Sigmoid colon (tissue), 7 donors: Measurements from ENCODE around the gene MAGEB3. TPM values are rescaled to one million over a fixed set of nuclear protein-coding genes. Genes with fewer than 3 reads are reported as not detected.

Experiments
- DNase-seq: peaks from one replicate; pipeline ENCODE4 v3.0.0-alpha.2; 2019
- H3K27ac ChIP-seq, 4 donors: fragments of 200-600 bp; sonication (generic); one replicate each; pipeline ENCODE4 v1.5.1; 2016 to 2019; ENCODE audit warnings: mild to moderate bottlenecking in 1 of 4
- H3K27me3 ChIP-seq, 3 donors: fragments of 200-600 bp; sonication (generic); one replicate each; pipeline ENCODE4 v1.5.1; 2019; ENCODE audit warnings: mild to moderate bottlenecking in 1 of 3
- H3K36me3 ChIP-seq, 4 donors: fragments of 200-600 bp; sonication (generic); one replicate each; pipeline ENCODE4 v1.5.1; 2016 to 2019
- H3K4me1 ChIP-seq, 4 donors: fragments of 200-600 bp; sonication (generic); one replicate each; pipeline ENCODE4 v1.5.1; 2017 to 2019
- H3K4me3 ChIP-seq, 4 donors: fragments of 200-600 bp; sonication (generic); one replicate each; pipeline ENCODE4 v1.5.1; 2017 to 2019; ENCODE audit warnings: mild to moderate bottlenecking in 2 of 4, moderate library complexity in 1 of 4
- H3K9me3 ChIP-seq, 4 donors: fragments of 200-600 bp in 3 of 4; sonication (generic) in 3 of 4; one replicate each; pipeline versions ENCODE4 v1.5.1 to v1.6.1; 2013 to 2019
- EP300 ChIP-seq, 4 donors: sonication (generic); formaldehyde crosslinking; IDR thresholded peaks; one replicate each; pipeline ENCODE4 v1.6.1; 2017; ENCODE audit warnings: antibody characterized with exemption in 4 of 4
- POLR2A ChIP-seq, 2 donors: fragments of 450-650 bp; IDR thresholded peaks; one replicate each; pipeline ENCODE4 v1.6.1; 2016; ENCODE audit warnings: antibody characterized with exemption in 2 of 2, mild to moderate bottlenecking in 2 of 2, moderate library complexity in 2 of 2
- POLR2AphosphoS5 ChIP-seq, 4 donors: sonication (generic); formaldehyde crosslinking; IDR thresholded peaks; one replicate each; pipeline ENCODE4 v1.6.1; 2017; ENCODE audit warnings: antibody characterized with exemption in 4 of 4
- WGBS, 2 donors: extraction: QIAGEN DNeasy Blood & Tissue Kit; methylation state at CpG; one replicate each; pipeline ENCODE4 v1.1.7; 2013; 5-methylcytosine and 5-hydroxymethylcytosine counted together
- intact Hi-C: fragments of 100-400 bp; cut with DNase I; formaldehyde crosslinking; loops from one replicate; pipeline ENCODE4 v1.15.1; 2023
- polyA plus RNA-seq, 3 donors: library from polyadenylated mRNA; stranded (reverse); fragments of 200-250 nt; gene quantifications; one replicate each; pipeline ENCODE4 v1.2.3, GENCODE V29; 2013
- total RNA-seq, 4 donors: library from RNA; depleted of rRNA; stranded (reverse); fragments of >200 nt; gene quantifications; one replicate each; pipeline ENCODE4 v1.1.0, GENCODE V29; 2016
- TF ChIP-seq, protein P1 (sequence below), 4 experiments: fragments of 450-650 bp in 3 of 4; fragments of 200-600 bp in 1 of 4; IDR thresholded peaks; one replicate each; pipeline ENCODE4 v1.5.1; 2016 to 2019; ENCODE audit warnings: antibody characterized with exemption in 4 of 4, mild to moderate bottlenecking in 3 of 4, moderate library complexity in 2 of 4
- donor health status: healthy with polysubstance abuse.
- donor health status: Bipolar disorder and iron deficiency.
- donor health status: healthy.

MAGEB3 gene
- total and polyA plus RNA-seq, 7 donors = not detected

DNA sequence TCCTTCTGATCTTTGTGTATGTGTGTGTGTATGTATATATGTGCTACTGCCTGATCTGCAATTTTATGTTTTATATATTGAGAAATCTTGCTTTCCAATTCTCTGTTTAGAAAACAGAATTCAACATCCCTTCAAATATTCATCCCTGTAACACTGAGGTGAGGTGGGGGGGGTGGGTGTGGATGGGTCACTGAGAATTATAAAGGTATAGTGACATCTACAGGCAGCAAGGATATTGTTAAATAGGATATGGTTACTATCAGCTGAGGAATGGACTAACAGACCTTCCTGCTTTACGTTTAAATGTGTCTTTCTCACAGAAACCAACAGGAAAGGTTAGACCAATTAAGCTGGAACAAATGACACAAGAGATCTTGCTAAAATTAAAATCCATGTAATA lies 34.1 kb upstream of the MAGEB3 start:
- TF ChIP-seq, protein P1, sequence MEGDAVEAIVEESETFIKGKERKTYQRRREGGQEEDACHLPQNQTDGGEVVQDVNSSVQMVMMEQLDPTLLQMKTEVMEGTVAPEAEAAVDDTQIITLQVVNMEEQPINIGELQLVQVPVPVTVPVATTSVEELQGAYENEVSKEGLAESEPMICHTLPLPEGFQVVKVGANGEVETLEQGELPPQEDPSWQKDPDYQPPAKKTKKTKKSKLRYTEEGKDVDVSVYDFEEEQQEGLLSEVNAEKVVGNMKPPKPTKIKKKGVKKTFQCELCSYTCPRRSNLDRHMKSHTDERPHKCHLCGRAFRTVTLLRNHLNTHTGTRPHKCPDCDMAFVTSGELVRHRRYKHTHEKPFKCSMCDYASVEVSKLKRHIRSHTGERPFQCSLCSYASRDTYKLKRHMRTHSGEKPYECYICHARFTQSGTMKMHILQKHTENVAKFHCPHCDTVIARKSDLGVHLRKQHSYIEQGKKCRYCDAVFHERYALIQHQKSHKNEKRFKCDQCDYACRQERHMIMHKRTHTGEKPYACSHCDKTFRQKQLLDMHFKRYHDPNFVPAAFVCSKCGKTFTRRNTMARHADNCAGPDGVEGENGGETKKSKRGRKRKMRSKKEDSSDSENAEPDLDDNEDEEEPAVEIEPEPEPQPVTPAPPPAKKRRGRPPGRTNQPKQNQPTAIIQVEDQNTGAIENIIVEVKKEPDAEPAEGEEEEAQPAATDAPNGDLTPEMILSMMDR (IDR thresholded peaks at IDR 0.05) = no peak
- TF ChIP-seq EP300 (IDR thresholded peaks at IDR 0.05) = no peak
- TF ChIP-seq POLR2AphosphoS5 (IDR thresholded peaks at IDR 0.05) = no peak
- no peak for TF ChIP-seq POLR2A (IDR thresholded peaks at IDR 0.05)
- WGBS, 2 donors = 6 to 19% methylated on average over 1 of the region's 1 CpG
- Histone ChIP-seq H3K4me1 (no peaks in the 10 kb centered on the region), H3K27ac (no peak overlapping the region), H3K36me3 (no peaks in the 10 kb centered on the region), H3K27me3 (no peaks in the 10 kb centered on the region), H3K9me3 (no peaks in the 10 kb centered on the region), H3K4me3 (no peak overlapping the region)
- DNase-seq = no peak
- intact Hi-C loops = no loop called here

DNA sequence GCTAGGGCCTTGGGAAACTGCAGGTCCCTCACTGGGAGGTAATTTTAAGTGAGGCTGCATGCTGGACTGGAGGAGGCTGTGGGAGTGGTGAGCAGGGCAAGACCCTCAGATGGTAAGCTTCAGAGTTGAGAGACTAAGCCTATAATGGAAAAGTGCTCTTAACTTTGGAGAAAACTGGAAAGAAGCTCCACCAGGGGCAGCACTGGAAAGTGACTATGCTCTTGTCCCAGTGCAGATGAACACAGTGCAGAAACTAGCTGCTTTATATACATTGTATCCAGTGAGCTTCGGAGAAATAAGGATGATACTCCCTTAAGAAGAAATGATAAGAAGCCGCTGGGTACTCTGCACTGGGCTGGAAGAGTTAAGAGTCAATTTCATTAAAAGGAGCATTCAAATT lies 18.3 kb upstream of the MAGEB3 start:
- WGBS, 2 donors = 92% methylated on average over 2 of the region's 2 CpGs
- TF ChIP-seq POLR2A (IDR thresholded peaks at IDR 0.05) (no peak), EP300 (IDR thresholded peaks at IDR 0.05) (no peak), POLR2AphosphoS5 (IDR thresholded peaks at IDR 0.05) (no peak)
- TF ChIP-seq, protein P1 (IDR thresholded peaks at IDR 0.05) = no peak
- intact Hi-C loops = no loop called here

DNA sequence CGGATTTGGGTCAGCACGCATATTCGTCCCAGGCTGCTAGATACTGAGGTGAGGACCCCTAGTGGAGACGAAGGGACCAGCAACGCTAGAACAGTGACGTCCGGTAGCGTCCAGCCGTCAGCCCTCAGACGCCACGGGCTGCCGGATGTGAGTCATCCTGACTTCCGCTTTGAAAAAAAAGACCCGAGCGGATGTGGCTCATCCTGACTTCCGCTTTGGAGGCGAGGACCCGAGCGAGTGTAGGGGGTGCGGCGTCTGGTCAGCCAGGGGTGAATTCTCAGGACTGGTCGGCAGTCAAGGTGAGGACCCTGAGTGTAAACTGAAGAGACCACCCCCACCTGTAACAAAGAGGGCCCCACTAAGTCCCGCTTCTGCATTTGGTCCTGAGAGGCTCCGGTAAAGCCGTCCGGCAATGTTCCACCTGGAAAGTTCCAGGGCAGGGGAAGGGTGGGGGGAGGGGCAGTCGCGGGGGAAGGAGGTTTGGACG lies 15.1 kb upstream of the MAGEB3 start, which contains the start of gene MAGEB2:
Gene MAGEB2, plus strand, starts transcription at position 207 of the 487 bp plus-strand sequence. CDS start 3,018 bp downstream, outside the sequence.
- H3K4me1 ChIP-seq = no peaks in the 10 kb centered on the region
- 96 to 97% methylated on average over 29 of the region's 29 CpGs for WGBS, 2 donors
- no peak for DNase-seq
- H3K9me3 ChIP-seq = no peaks in the 10 kb centered on the region
- H3K36me3 ChIP-seq = no peaks in the 10 kb centered on the region
- no peak within 1 kb of the TSS for H3K27ac ChIP-seq
- intact Hi-C loops = no loop called here
- H3K27me3 ChIP-seq = no peaks in the 10 kb centered on the region
- TF ChIP-seq, protein P1 (IDR thresholded peaks at IDR 0.05) = no peak
- TF ChIP-seq EP300 (IDR thresholded peaks at IDR 0.05) (no peak), POLR2AphosphoS5 (IDR thresholded peaks at IDR 0.05) (no peak), POLR2A (IDR thresholded peaks at IDR 0.05) (no peak)
- H3K4me3 ChIP-seq = no peak within 1 kb of the TSS

More for the DNA sequence above, 18.3 kb upstream of the MAGEB3 start:
- DNase-seq = no peak
- no peaks in the 10 kb centered on the region for H3K36me3 ChIP-seq
- H3K27ac ChIP-seq = no peak overlapping the region
- H3K4me3 ChIP-seq = no peak overlapping the region
- no peaks in the 10 kb centered on the region for H3K9me3 ChIP-seq
- no peaks in the 10 kb centered on the region for H3K27me3 ChIP-seq
- no peaks in the 10 kb centered on the region for H3K4me1 ChIP-seq

DNA sequence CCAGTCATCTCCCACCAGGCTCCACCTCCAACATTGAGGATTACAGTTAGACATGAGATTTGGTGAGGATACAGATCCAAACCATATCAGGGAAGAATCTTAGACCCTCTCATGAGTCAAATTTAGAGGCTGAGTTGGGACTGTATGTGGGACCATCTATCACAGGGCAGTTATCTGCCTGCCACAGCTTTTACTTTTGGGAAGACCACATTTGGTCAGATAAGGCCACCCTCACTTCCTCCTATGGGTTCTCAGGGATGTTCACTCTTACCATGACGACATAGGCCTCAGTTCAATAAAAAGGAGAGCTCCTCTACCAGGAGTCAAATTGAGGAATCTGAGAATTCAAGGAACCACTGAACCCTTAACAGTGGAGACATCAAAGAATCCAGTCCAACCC lies 13.0 kb upstream of the MAGEB3 start:
- no peaks in the 10 kb centered on the region for H3K9me3 ChIP-seq
- DNase-seq = no peak
- 66 to 81% methylated on average over 1 of the region's 1 CpG for WGBS, 2 donors
- H3K4me1 ChIP-seq = no peaks in the 10 kb centered on the region
- H3K27me3 ChIP-seq = no peaks in the 10 kb centered on the region
- intact Hi-C loops = no loop called here
- TF ChIP-seq, protein P1 (IDR thresholded peaks at IDR 0.05) = no peak
- TF ChIP-seq POLR2AphosphoS5 (IDR thresholded peaks at IDR 0.05) (no peak), EP300 (IDR thresholded peaks at IDR 0.05) (no peak), POLR2A (IDR thresholded peaks at IDR 0.05) (no peak)
- no peak overlapping the region for H3K4me3 ChIP-seq
- no peaks in the 10 kb centered on the region for H3K36me3 ChIP-seq
- H3K27ac ChIP-seq = no peak overlapping the region

DNA sequence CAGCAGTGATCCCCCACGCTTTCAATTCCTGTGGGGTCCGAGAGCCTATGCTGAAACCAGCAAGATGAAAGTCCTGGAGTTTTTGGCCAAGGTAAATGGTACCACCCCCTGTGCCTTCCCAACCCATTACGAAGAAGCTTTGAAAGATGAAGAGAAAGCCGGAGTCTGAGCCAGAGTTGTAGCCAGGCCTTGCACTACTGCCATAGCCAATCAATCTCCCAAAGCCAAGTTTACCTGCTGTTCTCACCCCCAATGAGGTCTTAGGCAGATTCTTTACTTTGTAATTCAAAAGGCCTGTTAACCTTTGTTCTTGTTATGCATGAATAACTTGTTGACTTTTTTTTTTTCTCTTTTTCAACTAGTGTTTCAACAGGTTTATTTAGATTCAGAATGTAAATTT lies 11.1 kb upstream of the MAGEB3 start:
- no peaks in the 10 kb centered on the region for H3K9me3 ChIP-seq
- no peaks in the 10 kb centered on the region for H3K27me3 ChIP-seq
- intact Hi-C loops = no loop called here
- H3K36me3 ChIP-seq = no peaks in the 10 kb centered on the region
- no peak for DNase-seq
- H3K4me1 ChIP-seq = no peaks in the 10 kb centered on the region
- no peak overlapping the region for H3K27ac ChIP-seq
- 90 to 92% methylated on average over 4 of the region's 4 CpGs for WGBS, 2 donors
- TF ChIP-seq EP300 (IDR thresholded peaks at IDR 0.05) (no peak), POLR2AphosphoS5 (IDR thresholded peaks at IDR 0.05) (no peak), POLR2A (IDR thresholded peaks at IDR 0.05) (no peak)
- TF ChIP-seq, protein P1 (IDR thresholded peaks at IDR 0.05) = no peak
- H3K4me3 ChIP-seq = no peak overlapping the region
